Esophagus squamous epithelium (tissue), 5 donors: ENCODE data around the gene SHCBP1. TPM values are rescaled to one million over a fixed set of nuclear protein-coding genes. Genes with fewer than 3 reads are reported as not detected.
A peak's percentile ranks its signal among the peaks of the same experiment; 100 is the strongest.

ENCODE experiments used
- DNase-seq: peaks from one replicate; lab custom pipeline; 2025; lab: John Stamatoyannopoulos, UW
- H3K27ac ChIP-seq, 4 donors: fragments of 200-600 bp; sonication (generic); one replicate each; pipeline ENCODE4 v1.5.1; 2016 to 2019; ENCODE audit warnings: mild to moderate bottlenecking in 1 of 4
- H3K27me3 ChIP-seq, 4 donors: fragments of 200-600 bp; sonication (generic); 1 replicate in 3 of 4; 2 replicates in 1 of 4; pipeline versions ENCODE4 v1.5.1 to v1.6.0; 2017 to 2021; ENCODE audit warnings: antibody characterized with exemption in 1 of 4
- H3K36me3 ChIP-seq, 3 donors: fragments of 200-600 bp; sonication (generic); one replicate each; pipeline ENCODE4 v1.5.1; 2016 to 2019
- H3K4me1 ChIP-seq, 3 donors: fragments of 200-600 bp; sonication (generic); one replicate each; pipeline ENCODE4 v1.5.1; 2017 to 2019
- H3K4me3 ChIP-seq, 4 donors: fragments of 200-600 bp; sonication (generic); 1 replicate in 3 of 4; 2 replicates in 1 of 4; pipeline ENCODE4 v1.5.1; 2016 to 2019; ENCODE audit warnings: mild to moderate bottlenecking in 2 of 4, moderate library complexity in 1 of 4
- H3K9me3 ChIP-seq, 3 donors: fragments of 200-600 bp; sonication (generic); one replicate each; pipeline ENCODE4 v1.5.1; 2016 to 2019
- CTCF ChIP-seq, 6 experiments: fragments of 450-650 bp in 4 of 6; fragments of 200-600 bp in 2 of 6; sonication (generic) in 2 of 6; IDR thresholded peaks; one replicate each; pipeline ENCODE4 v1.5.1; 2016 to 2019; ENCODE audit warnings: antibody characterized with exemption in 6 of 6, mild to moderate bottlenecking in 4 of 6, moderate library complexity in 4 of 6
- POLR2A ChIP-seq, 4 donors: fragments of 450-650 bp; IDR thresholded peaks; one replicate each; pipeline ENCODE4 v1.6.1; 2017; ENCODE audit warnings: antibody characterized with exemption in 4 of 4, mild to moderate bottlenecking in 4 of 4, moderate library complexity in 3 of 4
- WGBS, 2 donors: methylation state at CpG; one replicate each; pipeline ENCODE4 v1.1.5; 2018; 5-methylcytosine and 5-hydroxymethylcytosine counted together
- intact Hi-C: fragments of 100-400 bp; cut with DNase I; formaldehyde crosslinking; loops from one replicate; pipeline ENCODE4 v1.15.0; 2022
- total RNA-seq, 4 donors: library from RNA; depleted of rRNA; stranded (reverse); fragments of >200 nt; gene quantifications; one replicate each; pipeline ENCODE4 v1.1.0, GENCODE V29; 2016
- donor health status: DM: yes; HTN: yes; CAD: no.

The SHCBP1 gene
- total RNA-seq, 4 donors from 2014 or later, result 1.9 to 13.7 (median 6.9) TPM

GRCh38 chr16:46650254-46650623 is 29.1 kb upstream of the SHCBP1 start:
- H3K27ac ChIP-seq, result peak overlapping the region in 3 of 4 donors; percentile 46 to 70 (median 67)
- 71 to 77% methylated on average over 5 of the region's 5 CpGs for WGBS, 2 donors
- H3K4me1 ChIP-seq, result no peaks in the 10 kb centered on the region
- DNase-seq, result no peak
- peak overlapping the region in 2 of 4 donors; percentile 26 to 43 for H3K4me3 ChIP-seq
- TF ChIP-seq POLR2A (IDR thresholded peaks at IDR 0.05), result no peak
- no peak for TF ChIP-seq CTCF (IDR thresholded peaks at IDR 0.05)
- no peaks in the 10 kb centered on the region for H3K9me3 ChIP-seq
- H3K27me3 ChIP-seq, result no peaks in the 10 kb centered on the region
- intact Hi-C loops, result no loop called here
- no peaks in the 10 kb centered on the region for H3K36me3 ChIP-seq

GRCh38 chr16:46649588-46650253 is 28.5 kb upstream of the SHCBP1 start:
- peak overlapping the region in 3 of 4 donors; percentile 18 to 43 (median 26) for H3K4me3 ChIP-seq

GRCh38 chr16:46648656-46649055 is 27.5 kb upstream of the SHCBP1 start:
- TF ChIP-seq CTCF (IDR thresholded peaks at IDR 0.05) (no peak), POLR2A (IDR thresholded peaks at IDR 0.05) (no peak)

More at GRCh38 chr16:46649588-46650253, 28.5 kb upstream of the SHCBP1 start:
- intact Hi-C loops, result no loop called here
- TF ChIP-seq CTCF (IDR thresholded peaks at IDR 0.05) (no peak), POLR2A (IDR thresholded peaks at IDR 0.05) (no peak)
- Histone ChIP-seq H3K27ac (peak overlapping the region in 3 of 4 donors; percentile 46 to 70 (median 67)), H3K4me1 (no peaks in the 10 kb centered on the region), H3K9me3 (peaks cover 0 to 3% (median 0%) of the 10 kb centered on the region in 3 donors), H3K36me3 (no peaks in the 10 kb centered on the region), H3K27me3 (no peaks in the 10 kb centered on the region)
- 71 to 79% methylated on average over 17 to 24 of the region's 27 CpGs for WGBS, 2 donors
- DNase-seq, result no peak

GRCh38 chr16:46638947-46639925 is 18.1 kb upstream of the SHCBP1 start:
- H3K4me1 ChIP-seq, result peaks cover 0 to 10% (median 7%) of the 10 kb centered on the region in 3 donors
- intact Hi-C loops, result no loop called here
- no peak overlapping the region for H3K4me3 ChIP-seq
- H3K36me3 ChIP-seq, result no peaks in the 10 kb centered on the region
- no peak for DNase-seq
- no peak for TF ChIP-seq CTCF (IDR thresholded peaks at IDR 0.05)
- TF ChIP-seq POLR2A (IDR thresholded peaks at IDR 0.05), result no peak
- H3K9me3 ChIP-seq, result no peaks in the 10 kb centered on the region
- H3K27me3 ChIP-seq, result no peaks in the 10 kb centered on the region
- H3K27ac ChIP-seq, result no peak overlapping the region
- WGBS, 2 donors, result 45 to 61% methylated on average over 9 of the region's 9 CpGs

More at GRCh38 chr16:46648656-46649055, 27.5 kb upstream of the SHCBP1 start:
- WGBS, 2 donors, result 85 to 94% methylated on average over 8 of the region's 8 CpGs
- intact Hi-C loops, result no loop called here
- Histone ChIP-seq H3K27me3 (no peaks in the 10 kb centered on the region), H3K9me3 (peaks cover 0 to 5% (median 0%) of the 10 kb centered on the region in 3 donors), H3K4me1 (no peaks in the 10 kb centered on the region), H3K36me3 (no peaks in the 10 kb centered on the region), H3K27ac (peak overlapping the region in 1 of 4 donors; percentile 70), H3K4me3 (no peak overlapping the region)
- no peak for DNase-seq
